Esophagus mucosa (tissue), 1 donor: ENCODE data around the gene GALNT15. TPM values are rescaled to one million over a fixed set of nuclear protein-coding genes. Genes with fewer than 3 reads are reported as not detected.

ENCODE experiments used
- ATAC-seq: fragments of 200-7000 bp; cut with Tn5 transposase; one replicate; pipeline ENCODE4 v1.9.1; 2020
- total RNA-seq: library from RNA; stranded (reverse); gene quantifications from one replicate; pipeline ENCODE4 v1.2.4, GENCODE V29; 2023
- donor health status: DM: yes; HTN: yes; CAD: no.

Gene GALNT15
- total RNA-seq, 1 donor from 2014 or later, result 1.8 TPM

- ATAC-seq, result no peak
Measured at GRCh38 chr3:16171009-16171408, 3.5 kb upstream of the GALNT15 start.

GRCh38 chr3:16171825-16172224, 2.7 kb upstream of the GALNT15 start:
- no peak for ATAC-seq

- ATAC-seq, result no peak
Measured at GRCh38 chr3:16173283-16174025, 1.0 kb upstream of the GALNT15 start.

GRCh38 chr3:16174026-16174355, 489 bp upstream of the GALNT15 start:
- no peak for ATAC-seq

- no peak for ATAC-seq
Measured at GRCh38 chr3:16174976-16175901, 759 bp downstream of the GALNT15 start.

- no peak for ATAC-seq
Measured at GRCh38 chr3:16176391-16177030, 2.0 kb downstream of the GALNT15 start.

GRCh38 chr3:16177382-16177781, 2.9 kb downstream of the GALNT15 start:
- ATAC-seq, result no peak

GRCh38 chr3:16177962-16178627, 3.6 kb downstream of the GALNT15 start:
- ATAC-seq, result peak; percentile 86

- ATAC-seq, result no peak
Measured at GRCh38 chr3:16178628-16178988, 4.1 kb downstream of the GALNT15 start.

- no peak for ATAC-seq
Measured at GRCh38 chr3:16179261-16179660, 4.8 kb downstream of the GALNT15 start.

GRCh38 chr3:16179771-16180736, 5.6 kb downstream of the GALNT15 start:
- no peak for ATAC-seq

- no peak for ATAC-seq
Measured at GRCh38 chr3:16180737-16181134, 6.3 kb downstream of the GALNT15 start.

GRCh38 chr3:16181361-16181760, 6.9 kb downstream of the GALNT15 start:
- ATAC-seq, result no peak

- ATAC-seq, result no peak
Measured at GRCh38 chr3:16182183-16182582, 7.7 kb downstream of the GALNT15 start.

GRCh38 chr3:16182612-16183011, 8.1 kb downstream of the GALNT15 start:
- ATAC-seq, result no peak

- no peak for ATAC-seq
Measured at GRCh38 chr3:16183082-16183481, 8.6 kb downstream of the GALNT15 start.

- peak; percentile 47 for ATAC-seq
Measured at GRCh38 chr3:16183601-16184270, 9.3 kb downstream of the GALNT15 start.

- no peak for ATAC-seq
Measured at GRCh38 chr3:16186086-16186485, 11.6 kb downstream of the GALNT15 start.

GRCh38 chr3:16186565-16186964, 12.1 kb downstream of the GALNT15 start:
- no peak for ATAC-seq

GRCh38 chr3:16187213-16187790, 12.8 kb downstream of the GALNT15 start:
- no peak for ATAC-seq

GRCh38 chr3:16188071-16188470, 13.6 kb downstream of the GALNT15 start:
- no peak for ATAC-seq
